RWPE2 (cell line): ENCODE results near the gene TECRL.

Experiments
- ATAC-seq: fragments of 200-7000 bp; cut with Tn5 transposase; 3 replicates; pipeline ENCODE4 v1.9.1; 2021; ENCODE audit warnings: low read depth
- DNase-seq: peaks from one replicate; pipeline ENCODE4 v3.0.0-alpha.2; 2020; ENCODE audit warnings: low spot score
- H3K27ac ChIP-seq: fragments of 450-650 bp; 2 replicates; pipeline ENCODE4 v1.5.1; 2017; ENCODE audit warnings: mild to moderate bottlenecking; ENCODE audit not compliant: poor library complexity, severe bottlenecking
- H3K27me3 ChIP-seq: fragments of 250-450 bp; sonication (Bioruptor Pico); 2 replicates; pipeline ENCODE4 v1.5.1; 2021; ENCODE audit warnings: mild to moderate bottlenecking, moderate library complexity; ENCODE audit not compliant: insufficient read depth, poor library complexity, severe bottlenecking
- H3K36me3 ChIP-seq: fragments of 250-450 bp; sonication (Bioruptor Pico); 2 replicates; pipeline ENCODE4 v1.5.1; 2020; ENCODE audit warnings: low read depth, mild to moderate bottlenecking, moderate library complexity
- H3K4me1 ChIP-seq: fragments of 250-450 bp; sonication (Bioruptor Pico); 2 replicates; pipeline ENCODE4 v1.5.1; 2021; ENCODE audit warnings: mild to moderate bottlenecking, moderate library complexity; ENCODE audit not compliant: insufficient read depth, poor library complexity, severe bottlenecking
- H3K4me3 ChIP-seq: fragments of 250-450 bp; sonication (Bioruptor Pico); 2 replicates; pipeline ENCODE4 v1.5.1; 2021; ENCODE audit warnings: mild to moderate bottlenecking, moderate library complexity; ENCODE audit not compliant: severe bottlenecking
- H3K9me3 ChIP-seq: fragments of 250-450 bp; sonication (Bioruptor Pico); 2 replicates; pipeline ENCODE4 v1.5.1; 2021; ENCODE audit warnings: mild to moderate bottlenecking, moderate library complexity; ENCODE audit not compliant: severe bottlenecking
- TF ChIP-seq, protein P1 (sequence below): fragments of 450-650 bp; IDR thresholded peaks from one replicate; pipeline ENCODE4 v1.5.1; 2017; ENCODE audit warnings: mild to moderate bottlenecking, moderate library complexity; ENCODE audit not compliant: poor library complexity, severe bottlenecking

Gene TECRL

DNA sequence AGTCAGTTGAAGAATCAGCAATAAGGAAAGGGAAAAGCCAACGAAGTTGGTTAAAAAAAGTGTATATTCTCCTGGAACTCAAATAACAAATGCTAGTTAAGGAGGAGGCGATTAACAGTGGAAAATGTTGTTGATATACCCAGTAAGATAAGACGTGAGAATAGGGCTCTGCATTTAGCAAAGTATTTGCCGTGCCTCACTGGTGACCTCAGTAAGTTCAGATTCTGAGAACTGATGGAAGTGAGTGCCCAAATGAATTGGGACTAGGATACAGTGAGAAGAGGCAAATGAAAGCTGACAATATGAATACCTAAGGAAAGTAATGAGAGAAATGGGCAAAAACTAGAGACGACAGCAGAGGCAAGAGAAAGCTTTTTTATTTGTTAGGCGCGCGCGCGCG lies 3.5 kb downstream of the TECRL start:
- Histone ChIP-seq H3K36me3 (no peaks in the 10 kb centered on the region), H3K9me3 (no peaks in the 10 kb centered on the region), H3K27ac (no peak overlapping the region), H3K4me3 (no peak overlapping the region), H3K27me3 (no peaks in the 10 kb centered on the region), H3K4me1 (no peaks in the 10 kb centered on the region)
- no peak for DNase-seq
- ATAC-seq, result no peak
- TF ChIP-seq, protein P1, sequence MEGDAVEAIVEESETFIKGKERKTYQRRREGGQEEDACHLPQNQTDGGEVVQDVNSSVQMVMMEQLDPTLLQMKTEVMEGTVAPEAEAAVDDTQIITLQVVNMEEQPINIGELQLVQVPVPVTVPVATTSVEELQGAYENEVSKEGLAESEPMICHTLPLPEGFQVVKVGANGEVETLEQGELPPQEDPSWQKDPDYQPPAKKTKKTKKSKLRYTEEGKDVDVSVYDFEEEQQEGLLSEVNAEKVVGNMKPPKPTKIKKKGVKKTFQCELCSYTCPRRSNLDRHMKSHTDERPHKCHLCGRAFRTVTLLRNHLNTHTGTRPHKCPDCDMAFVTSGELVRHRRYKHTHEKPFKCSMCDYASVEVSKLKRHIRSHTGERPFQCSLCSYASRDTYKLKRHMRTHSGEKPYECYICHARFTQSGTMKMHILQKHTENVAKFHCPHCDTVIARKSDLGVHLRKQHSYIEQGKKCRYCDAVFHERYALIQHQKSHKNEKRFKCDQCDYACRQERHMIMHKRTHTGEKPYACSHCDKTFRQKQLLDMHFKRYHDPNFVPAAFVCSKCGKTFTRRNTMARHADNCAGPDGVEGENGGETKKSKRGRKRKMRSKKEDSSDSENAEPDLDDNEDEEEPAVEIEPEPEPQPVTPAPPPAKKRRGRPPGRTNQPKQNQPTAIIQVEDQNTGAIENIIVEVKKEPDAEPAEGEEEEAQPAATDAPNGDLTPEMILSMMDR, result no peak

DNA sequence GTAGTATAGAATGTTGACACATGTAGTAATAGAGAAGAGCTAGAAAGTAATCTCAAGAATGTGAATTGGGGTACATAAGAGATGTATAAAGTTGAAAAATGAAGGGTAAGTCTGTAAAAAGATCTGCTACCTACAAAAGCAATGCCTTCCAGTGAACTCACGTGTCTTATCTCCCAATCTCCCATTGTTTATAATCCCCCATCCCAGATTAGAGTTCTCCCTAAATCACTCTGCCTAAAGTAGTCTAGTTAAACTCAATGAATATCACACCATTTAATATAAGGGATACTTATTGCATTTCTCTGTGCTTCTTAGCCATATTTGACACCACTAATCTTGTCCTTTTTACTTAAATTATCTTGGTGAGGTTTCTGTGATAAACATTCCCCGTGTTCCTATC lies 6.6 kb downstream of the TECRL start:
- no peaks in the 10 kb centered on the region for H3K36me3 ChIP-seq
- no peak overlapping the region for H3K27ac ChIP-seq
- H3K9me3 ChIP-seq, result no peaks in the 10 kb centered on the region
- no peak overlapping the region for H3K4me3 ChIP-seq
- DNase-seq (no peak), ATAC-seq (no peak)
- H3K27me3 ChIP-seq, result no peaks in the 10 kb centered on the region
- no peaks in the 10 kb centered on the region for H3K4me1 ChIP-seq
- TF ChIP-seq, protein P1, result no peak

DNA sequence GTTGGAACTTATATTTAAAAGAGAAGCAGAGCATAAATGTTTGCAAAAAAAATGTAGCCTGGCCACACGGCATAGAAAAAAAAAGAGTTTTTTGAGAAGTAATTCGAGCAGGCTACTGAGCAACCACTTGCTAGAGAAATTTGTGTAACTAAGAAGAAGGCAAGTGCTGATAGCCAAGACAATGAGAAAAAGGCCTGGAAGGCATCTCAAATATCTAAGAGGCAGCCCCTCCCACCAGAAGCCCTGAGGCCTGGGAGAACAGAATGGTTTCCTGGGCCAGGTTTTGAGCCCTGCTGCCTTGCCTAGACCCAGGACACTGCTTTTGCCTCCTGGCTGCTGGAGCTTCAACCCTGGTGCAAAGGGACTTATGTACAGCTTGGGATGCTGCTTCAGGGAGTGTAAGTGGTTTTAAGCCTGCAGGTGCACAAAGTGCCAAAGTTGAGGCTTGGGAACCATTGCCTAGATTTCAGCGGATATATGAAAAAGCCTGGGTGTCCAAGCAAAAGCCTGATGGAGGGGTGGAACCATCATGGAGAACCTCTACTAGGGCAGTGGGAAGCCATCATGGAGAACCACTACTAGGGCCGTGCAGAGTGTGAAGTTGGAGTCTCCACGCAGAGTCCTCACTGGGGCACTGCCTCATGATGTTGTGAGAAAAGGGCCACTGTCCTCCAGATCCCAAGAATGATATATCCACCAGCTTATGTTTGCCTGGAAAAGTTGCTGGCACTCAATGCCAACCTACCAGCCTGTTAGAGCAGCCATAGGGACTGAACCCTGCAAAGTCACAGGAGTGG lies 9.7 kb downstream of the TECRL start:
- no peak for ATAC-seq
- TF ChIP-seq, protein P1, result no peak
- Histone ChIP-seq H3K36me3 (no peaks in the 10 kb centered on the region), H3K27ac (no peak overlapping the region), H3K27me3 (no peaks in the 10 kb centered on the region), H3K4me1 (no peaks in the 10 kb centered on the region), H3K4me3 (no peak overlapping the region), H3K9me3 (no peaks in the 10 kb centered on the region)
- DNase-seq, result no peak

DNA sequence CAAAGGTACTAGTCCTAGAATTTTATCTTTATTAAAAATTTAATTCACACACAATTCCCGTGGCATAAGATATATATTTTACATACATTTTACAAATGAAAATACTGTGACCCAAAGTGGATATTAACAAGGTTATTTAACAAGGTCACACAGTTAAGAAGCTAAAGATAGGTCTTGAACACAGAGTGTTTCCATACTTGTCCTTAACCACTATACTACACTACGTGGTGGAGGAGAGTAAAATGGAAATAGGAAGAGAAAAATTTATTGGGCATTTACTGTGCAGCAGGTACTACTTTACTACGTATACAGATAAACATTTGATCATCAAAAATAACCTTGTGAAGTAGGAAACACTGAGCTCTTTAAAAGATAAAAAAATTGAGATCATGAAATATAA lies 14.8 kb downstream of the TECRL start:
- no peak overlapping the region for H3K4me3 ChIP-seq
- no peaks in the 10 kb centered on the region for H3K4me1 ChIP-seq
- no peak overlapping the region for H3K27ac ChIP-seq
- H3K36me3 ChIP-seq, result no peaks in the 10 kb centered on the region
- no peaks in the 10 kb centered on the region for H3K9me3 ChIP-seq
- TF ChIP-seq, protein P1, result no peak
- ATAC-seq, result no peak
- no peaks in the 10 kb centered on the region for H3K27me3 ChIP-seq
- DNase-seq, result no peak

DNA sequence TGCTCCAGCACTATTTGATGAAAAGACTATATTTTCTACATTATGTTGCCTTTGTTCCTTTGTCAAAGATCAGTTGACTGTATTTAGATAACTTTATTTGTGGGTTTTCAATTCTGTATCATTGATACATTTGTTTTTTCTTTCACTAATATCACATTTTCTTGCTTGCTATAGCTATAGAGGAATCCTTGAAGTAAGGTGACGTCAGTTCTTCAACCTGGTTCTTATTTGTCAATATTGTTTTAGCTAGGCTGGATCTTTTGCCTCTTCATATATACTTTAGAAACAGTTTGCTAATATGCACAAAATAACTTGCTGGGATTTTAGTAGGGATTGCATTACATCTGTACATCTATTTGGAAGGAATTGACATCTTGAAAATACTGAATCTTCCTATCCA lies 21.0 kb downstream of the TECRL start:
- Histone ChIP-seq H3K36me3 (no peaks in the 10 kb centered on the region), H3K4me1 (no peaks in the 10 kb centered on the region), H3K4me3 (no peak overlapping the region), H3K27ac (no peak overlapping the region), H3K27me3 (no peaks in the 10 kb centered on the region), H3K9me3 (no peaks in the 10 kb centered on the region)
- TF ChIP-seq, protein P1, result no peak
- DNase-seq (no peak), ATAC-seq (no peak)
